Astrocyte (in vitro differentiated cells and primary cell): ENCODE data around the gene CHST5. TPM values are rescaled to one million over a fixed set of nuclear protein-coding genes. Genes with fewer than 3 reads are reported as not detected.

Source experiments
- DNase-seq: peaks from one replicate; pipeline ENCODE4 v3.0.0-alpha.2; 2010; ENCODE audit warnings: low read depth
- FAIRE-seq: peaks from 2 replicates; lab custom pipeline; 2011; peaks lifted over from hg19 to GRCh38; lab: Jason Lieb, UNC
- H2AFZ ChIP-seq: 2 replicates; pipeline ENCODE4 v1.6.0; 2012; ENCODE audit warnings: low read depth, low read length, inconsistent platforms
- H3K27ac ChIP-seq: 2 replicates; pipeline ENCODE4 v1.5.1; 2011; ENCODE audit warnings: low read depth, low read length, inconsistent platforms
- H3K27me3 ChIP-seq: 2 replicates; pipeline ENCODE4 v1.6.0; 2011; ENCODE audit warnings: low read length, inconsistent platforms; ENCODE audit not compliant: insufficient read depth
- H3K36me3 ChIP-seq: 2 replicates; pipeline ENCODE4 v1.5.1; 2011; ENCODE audit warnings: low read length, inconsistent platforms; ENCODE audit not compliant: insufficient read depth
- H3K4me1 ChIP-seq: 2 replicates; pipeline ENCODE4 v1.5.1; 2011; ENCODE audit warnings: low read length, inconsistent platforms; ENCODE audit not compliant: insufficient read depth
- H3K4me2 ChIP-seq: 2 replicates; pipeline ENCODE4 v1.6.0; 2012; ENCODE audit warnings: low read length, inconsistent platforms
- H3K4me3 ChIP-seq: 2 replicates; pipeline ENCODE4 v1.5.1; 2011; ENCODE audit warnings: low read depth, mild to moderate bottlenecking, low read length, inconsistent platforms; ENCODE audit not compliant: insufficient read depth
- H3K79me2 ChIP-seq: 2 replicates; pipeline ENCODE4 v1.6.0; 2012; ENCODE audit warnings: mild to moderate bottlenecking, low read length, inconsistent platforms; ENCODE audit not compliant: insufficient read depth
- H3K9ac ChIP-seq: 2 replicates; pipeline ENCODE4 v1.6.0; 2012; ENCODE audit warnings: mild to moderate bottlenecking, low read length, inconsistent platforms
- H3K9me3 ChIP-seq: 2 replicates; pipeline ENCODE4 v1.5.1; 2012; ENCODE audit warnings: low read depth, mild to moderate bottlenecking, low read length, inconsistent platforms; ENCODE audit not compliant: insufficient read depth
- H4K20me1 ChIP-seq: 2 replicates; pipeline ENCODE4 v1.6.0; 2012; ENCODE audit warnings: low read length, inconsistent platforms; ENCODE audit not compliant: insufficient read depth
- H3K27ac Mint-ChIP-seq: one replicate; pipeline ENCODE4 v1.8.0; 2021; ENCODE audit warnings: mild to moderate bottlenecking, mixed read lengths; ENCODE audit not compliant: unreplicated experiment
- H3K27me3 Mint-ChIP-seq: one replicate; pipeline ENCODE4 v1.8.0; 2021; ENCODE audit warnings: low read depth, mixed read lengths; ENCODE audit not compliant: unreplicated experiment
- H3K36me3 Mint-ChIP-seq: one replicate; pipeline ENCODE4 v1.8.0; 2021; ENCODE audit warnings: low read depth, mixed read lengths; ENCODE audit not compliant: unreplicated experiment
- H3K4me1 Mint-ChIP-seq: one replicate; pipeline ENCODE4 v1.8.0; 2021; ENCODE audit warnings: low read depth, mixed read lengths; ENCODE audit not compliant: unreplicated experiment
- H3K4me3 Mint-ChIP-seq: one replicate; pipeline ENCODE4 v1.8.0; 2021; ENCODE audit warnings: mild to moderate bottlenecking, moderate library complexity, mixed read lengths; ENCODE audit not compliant: unreplicated experiment
- H3K9me3 Mint-ChIP-seq: one replicate; pipeline ENCODE4 v1.8.0; 2021; ENCODE audit warnings: mild to moderate bottlenecking, mixed read lengths; ENCODE audit not compliant: unreplicated experiment
- CTCF ChIP-seq: IDR thresholded peaks from 2 replicates; pipeline ENCODE4 v1.5.1; 2011; ENCODE audit warnings: low read depth, mild to moderate bottlenecking, inconsistent platforms, low read length, moderate library complexity; ENCODE audit not compliant: insufficient read depth
- EZH2 ChIP-seq: IDR thresholded peaks from 2 replicates; pipeline ENCODE4 v1.6.1; 2012; ENCODE audit warnings: mild to moderate bottlenecking, low read length, inconsistent platforms; ENCODE audit not compliant: insufficient read depth
- total RNA-seq: library from RNA; stranded (reverse); gene quantifications from 2 replicates; pipeline ENCODE4 v1.2.1, GENCODE V29; 2021

The CHST5 gene
- total RNA-seq, 1 donor from 2014 or later, result 0.09 TPM

DNA sequence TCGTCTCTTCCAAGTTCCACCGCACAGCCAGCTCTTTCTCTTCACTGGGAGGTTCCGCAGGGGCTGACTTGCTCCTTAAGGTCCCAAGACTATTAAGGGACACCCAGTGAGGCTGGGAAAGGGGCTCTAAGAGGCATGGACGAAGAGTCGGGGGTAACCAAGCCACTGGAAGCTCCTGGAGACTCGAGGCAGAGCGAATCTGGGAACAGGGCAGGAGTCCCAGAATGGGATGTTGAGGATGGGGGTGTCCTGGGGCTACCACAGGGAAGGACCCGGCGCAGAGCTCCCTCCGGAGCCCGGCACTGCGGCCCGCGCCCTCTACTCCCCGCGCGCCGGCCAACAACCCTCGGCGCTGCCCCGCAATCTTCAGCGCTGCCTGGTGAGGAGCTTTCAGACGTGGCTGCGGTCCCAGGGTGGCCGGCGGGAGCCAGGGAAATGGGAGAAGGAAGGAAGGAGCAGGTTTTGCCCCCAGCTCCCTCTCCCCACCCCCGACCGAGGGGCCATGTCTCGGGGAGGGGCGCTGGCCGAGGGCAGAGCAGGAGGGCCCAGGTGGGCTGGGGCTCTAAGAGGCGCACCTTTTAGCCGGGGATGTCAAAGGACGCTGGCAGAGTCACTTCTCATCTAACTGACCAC lies 581 bp downstream of the CHST5 start:
- Histone ChIP-seq H3K79me2 (no peaks in the 10 kb centered on the region), H2AFZ (no peak overlapping the region), H3K9ac (no peak overlapping the region), H3K27me3 (no peaks in the 10 kb centered on the region), H3K27ac (no peak overlapping the region), H3K36me3 (no peaks in the 10 kb centered on the region), H3K4me3 (no peak overlapping the region), H3K4me1 (no peaks in the 10 kb centered on the region), H3K4me2 (no peak overlapping the region), H3K9me3 (no peaks in the 10 kb centered on the region), H4K20me1 (no peaks in the 10 kb centered on the region)
- Mint-ChIP-seq H3K4me3 (no peak overlapping the region), H3K36me3 (peaks cover 4% of the 10 kb centered on the region), H3K9me3 (no peaks in the 10 kb centered on the region), H3K27ac (no peak overlapping the region), H3K4me1 (no peaks in the 10 kb centered on the region), H3K27me3 (peaks cover 20% of the 10 kb centered on the region)
- no peak for TF ChIP-seq CTCF
- DNase-seq (no peak), FAIRE-seq (no peak)

DNA sequence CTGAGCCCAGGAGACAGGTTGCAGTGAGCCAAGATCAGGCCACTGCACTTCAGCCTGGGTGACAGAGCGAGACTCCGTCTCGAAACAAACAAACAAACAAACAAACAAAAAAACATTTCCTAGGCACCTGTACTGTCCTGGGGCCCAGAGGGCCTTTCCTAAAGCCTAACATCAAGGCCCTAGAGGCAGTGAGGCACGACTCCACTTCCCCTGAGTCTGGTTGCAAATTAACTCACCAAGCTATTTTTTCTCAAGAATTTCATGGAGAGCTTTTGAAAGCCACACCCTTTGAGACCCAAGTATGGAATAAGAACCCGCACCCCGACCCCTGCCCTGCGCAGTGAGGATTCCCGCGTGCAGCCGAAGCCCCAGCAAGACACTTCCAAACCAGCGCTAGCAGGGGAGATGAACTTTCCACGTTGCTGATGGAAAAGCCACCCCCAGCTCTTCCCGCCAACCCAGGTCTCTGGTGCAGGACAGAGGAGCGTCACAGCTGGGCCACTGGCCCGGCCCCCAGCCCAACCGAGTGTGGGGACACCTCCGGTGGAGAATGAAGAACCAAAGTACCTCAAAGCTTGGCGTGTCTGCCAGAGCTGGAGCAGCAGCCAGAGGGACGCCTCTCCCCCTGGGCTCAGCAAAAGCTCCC lies 1.2 kb downstream of the CHST5 start:
- Mint-ChIP-seq H3K27ac (no peak overlapping the region), H3K9me3 (no peaks in the 10 kb centered on the region), H3K4me3 (no peak overlapping the region), H3K36me3 (peaks cover 3% of the 10 kb centered on the region), H3K27me3 (peaks cover 20% of the 10 kb centered on the region), H3K4me1 (no peaks in the 10 kb centered on the region)
- no peak for FAIRE-seq
- H3K4me2 ChIP-seq, result no peak overlapping the region
- no peak overlapping the region for H3K27ac ChIP-seq
- H3K79me2 ChIP-seq, result no peaks in the 10 kb centered on the region
- no peaks in the 10 kb centered on the region for H3K27me3 ChIP-seq
- TF ChIP-seq CTCF (no peak), EZH2 (no peak)
- DNase-seq, result no peak
- no peak overlapping the region for H2AFZ ChIP-seq
- no peaks in the 10 kb centered on the region for H3K36me3 ChIP-seq
- H3K4me1 ChIP-seq, result no peaks in the 10 kb centered on the region
- H4K20me1 ChIP-seq, result no peaks in the 10 kb centered on the region
- H3K4me3 ChIP-seq, result no peak overlapping the region
- no peak overlapping the region for H3K9ac ChIP-seq
- no peaks in the 10 kb centered on the region for H3K9me3 ChIP-seq

DNA sequence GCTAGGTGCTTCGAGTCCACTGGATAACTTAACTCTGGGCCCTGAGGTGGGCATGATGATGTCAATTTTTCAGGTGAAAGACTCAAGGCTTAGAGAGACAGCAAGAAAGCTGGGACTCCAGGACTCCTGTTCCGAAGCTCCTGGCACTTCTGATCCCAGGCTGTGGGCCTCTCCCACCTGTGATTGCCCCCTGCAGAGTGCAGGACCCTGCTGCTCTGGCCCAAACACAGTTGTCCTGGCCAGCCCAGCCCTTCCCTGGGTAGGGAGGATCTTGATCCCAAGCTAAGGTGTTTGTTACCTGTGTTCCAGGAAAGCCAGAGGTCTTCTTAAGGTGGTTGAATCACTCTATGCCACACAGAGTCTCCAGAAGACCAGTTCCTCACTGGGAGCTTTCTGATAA lies 3.1 kb downstream of the CHST5 start:
- Histone ChIP-seq H3K9ac (no peak overlapping the region), H3K27ac (no peak overlapping the region), H3K9me3 (no peaks in the 10 kb centered on the region), H2AFZ (no peak overlapping the region), H3K4me3 (no peak overlapping the region), H3K79me2 (no peaks in the 10 kb centered on the region), H4K20me1 (no peaks in the 10 kb centered on the region), H3K4me2 (no peak overlapping the region), H3K4me1 (no peaks in the 10 kb centered on the region), H3K36me3 (no peaks in the 10 kb centered on the region), H3K27me3 (no peaks in the 10 kb centered on the region)
- Mint-ChIP-seq H3K36me3 (peaks cover 3% of the 10 kb centered on the region), H3K27me3 (peaks cover 20% of the 10 kb centered on the region), H3K27ac (no peak overlapping the region), H3K4me3 (no peak overlapping the region), H3K9me3 (no peaks in the 10 kb centered on the region), H3K4me1 (no peaks in the 10 kb centered on the region)
- no peak for FAIRE-seq
- DNase-seq, result no peak
- TF ChIP-seq EZH2, result no peak
- TF ChIP-seq CTCF, result no peak
